HCT116 (cell line): ENCODE measurements around the gene SPDEF. TPM values are rescaled to one million over a fixed set of nuclear protein-coding genes. Genes with fewer than 3 reads are reported as not detected.

Experiments
- ATAC-seq: fragments of 200-7000 bp; cut with Tn5 transposase; 2 replicates; pipeline ENCODE4 v1.9.1; 2020; ENCODE audit warnings: mild to moderate bottlenecking, moderate library complexity
- BruUV-seq: library from RNA; stranded (reverse); fragments of 400-500 nt; replicated peaks from 2 replicates; lab custom pipeline; 2021; lab: Mats Ljungman, UMichigan
- CTCF ChIA-PET: fragments of 300-600 bp; sonication (Branson Sonifier 250); formaldehyde crosslinking; loops from one replicate; lab custom pipeline; 2021; ENCODE audit warnings: antibody characterized with exemption; lab: Charles Lee
- POLR2A ChIA-PET: fragments of 300-600, 350-600 bp; sonication (Branson Sonifier 250); formaldehyde crosslinking; loops from one replicate; lab custom pipeline; 2021; ENCODE audit warnings: antibody characterized with exemption; lab: Charles Lee
- RAD21 ChIA-PET, 2 experiments: fragments of 300-600 bp; sonication (Branson Sonifier 250); formaldehyde crosslinking; loops; one replicate each; lab custom pipeline; 2023; ENCODE audit warnings: low total read pairs in 2 of 2; ENCODE audit not compliant: uncharacterized antibody in 2 of 2, unreplicated experiment in 2 of 2, low non-redundant PET in 1 of 2; lab: Charles Lee
- DNase-seq: peaks from one replicate; pipeline ENCODE4 v3.0.0-alpha.2; 2010; ENCODE audit warnings: low read depth, low spot score
- H2AFZ ChIP-seq: fragments of 200-600 bp; shearing (Covaris generic), sonication (generic); 2 replicates; pipeline ENCODE4 v1.6.1; 2017; ENCODE audit warnings: low read depth, mixed run types, mixed read lengths, antibody characterized with exemption, low read length; ENCODE audit not compliant: poor library complexity, severe bottlenecking
- H3K27ac ChIP-seq: 2 replicates; pipeline ENCODE4 v1.5.1; 2012; ENCODE audit warnings: low read depth, low read length
- H3K27me3 ChIP-seq: fragments of 200-600 bp; sonication (generic); 2 replicates; pipeline ENCODE4 v1.6.1; 2016; ENCODE audit warnings: mixed run types, low read length, mixed read lengths; ENCODE audit not compliant: insufficient read depth
- H3K36me3 ChIP-seq, 2 experiments: fragments of 200-500 bp in 1 of 2; fragments of 200-600 bp in 1 of 2; sonication (Bioruptor generic) in 1 of 2; sonication (generic) in 1 of 2; 2 replicates each; pipeline versions ENCODE4 v1.5.1 to v1.6.1; 2014 to 2016; ENCODE audit warnings: low read length in 2 of 2, inconsistent platforms in 1 of 2, mixed read lengths in 1 of 2, mixed run types in 1 of 2; ENCODE audit not compliant: insufficient read depth in 2 of 2, control insufficient read depth in 1 of 2
- H3K4me1 ChIP-seq, 2 experiments: fragments of 200-600 bp in 1 of 2; sonication (generic) in 1 of 2; 2 replicates each; pipeline versions ENCODE4 v1.5.1 to v1.6.1; 2012 to 2017; ENCODE audit warnings: low read length in 2 of 2, inconsistent platforms in 1 of 2, mild to moderate bottlenecking in 1 of 2, mixed read lengths in 1 of 2, mixed run types in 1 of 2, moderate library complexity in 1 of 2; ENCODE audit not compliant: insufficient read depth in 2 of 2, control insufficient read depth in 1 of 2
- H3K4me2 ChIP-seq: fragments of 200-600 bp; sonication (generic); 2 replicates; pipeline ENCODE4 v1.6.1; 2017; ENCODE audit warnings: mixed run types, low read length, mixed read lengths
- H3K4me3 ChIP-seq, 2 experiments: fragments of 200-600 bp in 1 of 2; sonication (generic) in 1 of 2; replicated peaks in 1 of 2; 2 replicates each; pipeline ENCODE4 v1.5.1; 2011 to 2016; ENCODE audit warnings: low read length in 2 of 2, control low read depth in 1 of 2, low read depth in 1 of 2, mild to moderate bottlenecking in 1 of 2, mixed read lengths in 1 of 2, mixed run types in 1 of 2
- H3K79me2 ChIP-seq: fragments of 200-600 bp; sonication (generic); 2 replicates; pipeline ENCODE4 v1.6.1; 2017; ENCODE audit warnings: mild to moderate bottlenecking, mixed run types, low read length, moderate library complexity, mixed read lengths; ENCODE audit not compliant: insufficient read depth
- H3K9ac ChIP-seq: fragments of 200-600 bp; sonication (generic); 2 replicates; pipeline ENCODE4 v1.6.1; 2016; ENCODE audit warnings: low read length, mixed read lengths
- H3K9me2 ChIP-seq: fragments of 200-600 bp; sonication (generic), shearing (Covaris generic); 2 replicates; pipeline ENCODE4 v1.6.1; 2017; ENCODE audit warnings: mixed run types, mild to moderate bottlenecking, moderate library complexity; ENCODE audit not compliant: insufficient read depth
- H3K9me3 ChIP-seq, 2 experiments: fragments of 200-500 bp in 1 of 2; fragments of 200-600 bp in 1 of 2; sonication (Bioruptor generic) in 1 of 2; sonication (generic) in 1 of 2; 2 replicates each; pipeline ENCODE4 v1.6.1; 2014 to 2017; ENCODE audit warnings: low read length in 2 of 2, mixed read lengths in 2 of 2, inconsistent platforms in 1 of 2, low read depth in 1 of 2, mild to moderate bottlenecking in 1 of 2, mixed run types in 1 of 2, moderate library complexity in 1 of 2; ENCODE audit not compliant: control insufficient read depth in 1 of 2, insufficient read depth in 1 of 2
- H4K20me1 ChIP-seq: fragments of 200-600 bp; sonication (generic), shearing (Covaris generic); 2 replicates; pipeline ENCODE4 v1.6.1; 2017; ENCODE audit warnings: mixed run types, mild to moderate bottlenecking, moderate library complexity; ENCODE audit not compliant: insufficient read depth
- CBX3 ChIP-seq: IDR thresholded peaks from 2 replicates; pipeline ENCODE4 v1.6.1; 2012; ENCODE audit warnings: low read depth
- CEBPB ChIP-seq: IDR thresholded peaks from 2 replicates; pipeline ENCODE4 v1.6.1; 2012; ENCODE audit warnings: low read depth
- EGR1 ChIP-seq: IDR thresholded peaks from 2 replicates; pipeline ENCODE4 v1.6.1; 2012; ENCODE audit warnings: low read depth
- ELF1 ChIP-seq: IDR thresholded peaks from 2 replicates; pipeline ENCODE4 v1.6.1; 2012; ENCODE audit warnings: low read depth, borderline replicate concordance
- EZH2 ChIP-seq: fragments of 200-600 bp; sonication (generic); IDR thresholded peaks from 2 replicates; pipeline ENCODE4 v1.6.1; 2017; ENCODE audit warnings: antibody characterized with exemption, mixed run types
- EZH2phosphoT487 ChIP-seq: fragments of 200-600 bp; IDR thresholded peaks from 2 replicates; pipeline ENCODE4 v1.6.1; 2018; ENCODE audit warnings: antibody characterized with exemption, borderline replicate concordance
- FOSL1 ChIP-seq: IDR thresholded peaks from 2 replicates; pipeline ENCODE4 v1.6.1; 2012; ENCODE audit warnings: low read depth
- JUND ChIP-seq: IDR thresholded peaks from 2 replicates; pipeline ENCODE4 v1.6.1; 2012
- POLR2AphosphoS5 ChIP-seq: IDR thresholded peaks from 2 replicates; pipeline ENCODE4 v1.6.1; 2011; ENCODE audit warnings: mild to moderate bottlenecking, low read depth, low read length, moderate library complexity
- RAD21 ChIP-seq: IDR thresholded peaks from 2 replicates; pipeline ENCODE4 v1.6.1; 2012; ENCODE audit warnings: low read depth, mild to moderate bottlenecking
- SP1 ChIP-seq: IDR thresholded peaks from 2 replicates; pipeline ENCODE4 v1.6.1; 2012; ENCODE audit warnings: low read depth
- SRF ChIP-seq: IDR thresholded peaks from 2 replicates; pipeline ENCODE4 v1.6.1; 2012; ENCODE audit warnings: low read depth
- TCF7L2 ChIP-seq: IDR thresholded peaks from 2 replicates; pipeline ENCODE4 v1.7.0; 2011; ENCODE audit warnings: borderline replicate concordance, inconsistent platforms; ENCODE audit not compliant: insufficient read depth, insufficient read length; ENCODE audit errors: extremely low read depth
- YY1 ChIP-seq: IDR thresholded peaks from 2 replicates; pipeline ENCODE4 v1.6.1; 2011; ENCODE audit warnings: low read length, low read depth, moderate library complexity, mild to moderate bottlenecking; ENCODE audit not compliant: insufficient replicate concordance; ENCODE audit errors: extremely low read depth
- intact Hi-C: fragments of 100-400 bp; cut with micrococcal nuclease; formaldehyde crosslinking; loops from 2 replicates; pipeline ENCODE4 v1.10.0; 2022
- total RNA-seq: library from RNA; stranded (reverse); gene quantifications from one replicate; pipeline ENCODE4 v1.2.1, GENCODE V29; 2021; ENCODE audit not compliant: unreplicated experiment
- TF ChIP-seq, protein P1 (sequence below): IDR thresholded peaks from 2 replicates; pipeline ENCODE4 v1.6.1; 2012; ENCODE audit warnings: low read depth
- TF ChIP-seq, protein P2 (sequence below): IDR thresholded peaks from 2 replicates; pipeline ENCODE4 v1.6.1; 2012

Gene SPDEF
- total RNA-seq, 1 experiment from 2014 or later, result 0.39 TPM

DNA sequence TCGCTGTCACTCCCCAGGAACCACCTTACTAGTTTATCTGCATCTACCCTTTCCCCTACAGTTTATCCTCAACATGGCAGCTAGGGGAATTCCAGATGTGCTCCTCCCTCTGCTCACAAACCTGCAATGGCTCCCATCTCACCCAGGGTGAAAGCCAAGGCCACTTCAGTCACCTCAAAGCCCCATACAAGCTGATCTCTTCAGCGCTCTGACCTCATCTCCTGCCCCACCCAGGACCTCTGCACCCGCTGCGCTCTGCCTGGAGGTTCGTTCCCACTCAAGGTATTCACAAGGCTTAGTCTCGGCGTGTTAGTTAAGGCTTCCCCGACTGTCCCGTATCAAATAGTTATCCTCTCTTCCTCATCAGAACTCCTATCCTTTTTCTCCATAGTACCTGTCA, 28.6 kb upstream of the SPDEF start:
- ATAC-seq (no peak), DNase-seq (no peak)
- Histone ChIP-seq H3K9ac (no peak overlapping the region), H3K36me3 (no peaks in the 10 kb centered on the region; a peak in 1 of 4 replicates), H3K4me2 (no peak overlapping the region), H3K4me3 (no peak overlapping the region), H3K27ac (no peak overlapping the region), H2AFZ (no peak overlapping the region), H3K27me3 (no peaks in the 10 kb centered on the region), H3K9me3 (no peaks in the 10 kb centered on the region), H3K4me1 (no peaks in the 10 kb centered on the region), H3K9me2 (no peaks in the 10 kb centered on the region), H4K20me1 (no peaks in the 10 kb centered on the region), H3K79me2 (no peaks in the 10 kb centered on the region)
- BruUV-seq, result no TSS peak
- intact Hi-C loops, result no loop called here
- ChIA-PET CTCF (no interaction called here), POLR2A (no interaction called here), RAD21 (no interaction called here)
- no peak for TF ChIP-seq JUND
- no peak for TF ChIP-seq EZH2phosphoT487
- no peak for TF ChIP-seq SRF
- TF ChIP-seq TCF7L2, result no peak
- TF ChIP-seq EZH2, result no peak
- no peak for TF ChIP-seq FOSL1
- no peak for TF ChIP-seq ELF1
- TF ChIP-seq CEBPB, result no peak
- TF ChIP-seq, protein P1, sequence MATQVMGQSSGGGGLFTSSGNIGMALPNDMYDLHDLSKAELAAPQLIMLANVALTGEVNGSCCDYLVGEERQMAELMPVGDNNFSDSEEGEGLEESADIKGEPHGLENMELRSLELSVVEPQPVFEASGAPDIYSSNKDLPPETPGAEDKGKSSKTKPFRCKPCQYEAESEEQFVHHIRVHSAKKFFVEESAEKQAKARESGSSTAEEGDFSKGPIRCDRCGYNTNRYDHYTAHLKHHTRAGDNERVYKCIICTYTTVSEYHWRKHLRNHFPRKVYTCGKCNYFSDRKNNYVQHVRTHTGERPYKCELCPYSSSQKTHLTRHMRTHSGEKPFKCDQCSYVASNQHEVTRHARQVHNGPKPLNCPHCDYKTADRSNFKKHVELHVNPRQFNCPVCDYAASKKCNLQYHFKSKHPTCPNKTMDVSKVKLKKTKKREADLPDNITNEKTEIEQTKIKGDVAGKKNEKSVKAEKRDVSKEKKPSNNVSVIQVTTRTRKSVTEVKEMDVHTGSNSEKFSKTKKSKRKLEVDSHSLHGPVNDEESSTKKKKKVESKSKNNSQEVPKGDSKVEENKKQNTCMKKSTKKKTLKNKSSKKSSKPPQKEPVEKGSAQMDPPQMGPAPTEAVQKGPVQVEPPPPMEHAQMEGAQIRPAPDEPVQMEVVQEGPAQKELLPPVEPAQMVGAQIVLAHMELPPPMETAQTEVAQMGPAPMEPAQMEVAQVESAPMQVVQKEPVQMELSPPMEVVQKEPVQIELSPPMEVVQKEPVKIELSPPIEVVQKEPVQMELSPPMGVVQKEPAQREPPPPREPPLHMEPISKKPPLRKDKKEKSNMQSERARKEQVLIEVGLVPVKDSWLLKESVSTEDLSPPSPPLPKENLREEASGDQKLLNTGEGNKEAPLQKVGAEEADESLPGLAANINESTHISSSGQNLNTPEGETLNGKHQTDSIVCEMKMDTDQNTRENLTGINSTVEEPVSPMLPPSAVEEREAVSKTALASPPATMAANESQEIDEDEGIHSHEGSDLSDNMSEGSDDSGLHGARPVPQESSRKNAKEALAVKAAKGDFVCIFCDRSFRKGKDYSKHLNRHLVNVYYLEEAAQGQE, result no peak
- TF ChIP-seq, protein P2, sequence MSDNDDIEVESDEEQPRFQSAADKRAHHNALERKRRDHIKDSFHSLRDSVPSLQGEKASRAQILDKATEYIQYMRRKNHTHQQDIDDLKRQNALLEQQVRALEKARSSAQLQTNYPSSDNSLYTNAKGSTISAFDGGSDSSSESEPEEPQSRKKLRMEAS, result no peak
- TF ChIP-seq SP1, result no peak
- no peak for TF ChIP-seq CBX3
- no peak for TF ChIP-seq POLR2AphosphoS5
- TF ChIP-seq EGR1, result no peak
- no peak for TF ChIP-seq YY1
- TF ChIP-seq RAD21, result no peak
